H1 (cell line): ENCODE results near the gene SEC11A. TPM values are rescaled to one million over a fixed set of nuclear protein-coding genes. Genes with fewer than 3 reads are reported as not detected.
A peak's percentile ranks its signal among the peaks of the same experiment; 100 is the strongest.

Experiments
- CTCF ChIA-PET: fragments of 300-600 bp; sonication (Branson Sonifier 250); formaldehyde crosslinking; loops from one replicate; lab custom pipeline; 2021; ENCODE audit not compliant: partially characterized antibody; lab: Charles Lee
- POLR2A ChIA-PET: fragments of 300-600 bp; sonication (Branson Sonifier 250); formaldehyde crosslinking; loops from one replicate; lab custom pipeline; 2021; ENCODE audit warnings: inconsistent platforms; ENCODE audit not compliant: partially characterized antibody; lab: Charles Lee
- DNase-seq, 2 experiments: peaks; one replicate each; pipeline versions ENCODE4 v3.0.0 to v3.0.0-alpha.2; 2010 to 2022; ENCODE audit warnings: low spot score in 2 of 2, low read depth in 1 of 2, mixed read lengths in 1 of 2
- FAIRE-seq: peaks from 2 replicates; lab custom pipeline; 2011; peaks lifted over from hg19 to GRCh38; lab: Jason Lieb, UNC
- H2AFZ ChIP-seq: 2 replicates; pipeline ENCODE4 v1.8.1; 2012; ENCODE audit warnings: low read length, inconsistent platforms
- H2AK5ac ChIP-seq: 2 replicates; pipeline ENCODE4 v1.6.1; 2013; ENCODE audit warnings: low read depth, low read length
- H2BK120ac ChIP-seq: replicated peaks from 2 replicates; pipeline ENCODE3; 2013; ENCODE audit warnings: low read depth, low read length, inconsistent platforms
- H2BK12ac ChIP-seq: 2 replicates; pipeline ENCODE4 v1.6.1; 2013; ENCODE audit warnings: low read depth, low read length
- H2BK15ac ChIP-seq: 2 replicates; pipeline ENCODE4 v1.6.1; 2013; ENCODE audit warnings: low read length
- H2BK20ac ChIP-seq: 2 replicates; pipeline ENCODE4 v1.6.1; 2013; ENCODE audit warnings: low read length
- H2BK5ac ChIP-seq: 2 replicates; pipeline ENCODE4 v1.6.1; 2013; ENCODE audit warnings: low read depth, low read length
- H3K14ac ChIP-seq: 2 replicates; pipeline ENCODE4 v1.6.1; 2013; ENCODE audit warnings: inconsistent platforms; ENCODE audit not compliant: insufficient read length
- H3K18ac ChIP-seq: 2 replicates; pipeline ENCODE4 v1.6.1; 2013; ENCODE audit warnings: low read length; ENCODE audit errors: extremely low read depth
- H3K23ac ChIP-seq: 2 replicates; pipeline ENCODE4 v1.6.1; 2013; ENCODE audit warnings: inconsistent platforms; ENCODE audit not compliant: insufficient read length
- H3K23me2 ChIP-seq: 2 replicates; pipeline ENCODE4 v1.6.1; 2013; ENCODE audit warnings: low read depth, low read length
- H3K27ac ChIP-seq: 2 replicates; pipeline ENCODE4 v1.6.1; 2011; ENCODE audit warnings: low read depth, low read length, inconsistent platforms
- H3K27me3 ChIP-seq, 4 experiments: replicated peaks in 1 of 4; 1 replicate in 1 of 4; 2 replicates in 3 of 4; pipeline versions ENCODE4 v1.6.1 to v1.8.1; 2011 to 2013; ENCODE audit warnings: low read length in 3 of 4, mild to moderate bottlenecking in 3 of 4, inconsistent platforms in 2 of 4, mixed read lengths in 2 of 4, moderate library complexity in 1 of 4; ENCODE audit not compliant: control insufficient read depth in 3 of 4, insufficient read depth in 3 of 4; ENCODE audit errors: extremely low read depth in 1 of 4
- H3K36me3 ChIP-seq, 4 experiments: 2 replicates each; pipeline versions ENCODE4 v1.6.1 to v1.8.1; 2011 to 2013; ENCODE audit warnings: mild to moderate bottlenecking in 4 of 4, low read length in 3 of 4, moderate library complexity in 2 of 4, control low read depth in 1 of 4, inconsistent platforms in 1 of 4; ENCODE audit not compliant: insufficient read depth in 4 of 4, control insufficient read depth in 2 of 4
- H3K4ac ChIP-seq: replicated peaks from 2 replicates; pipeline ENCODE3; 2013; ENCODE audit warnings: low read length, low read depth, mixed read lengths, inconsistent platforms; ENCODE audit not compliant: insufficient read length
- H3K4me1 ChIP-seq, 4 experiments: replicated peaks in 1 of 4; 1 replicate in 1 of 4; 2 replicates in 3 of 4; pipeline versions ENCODE4 v1.6.1 to v1.8.1; 2011 to 2013; ENCODE audit warnings: low read length in 3 of 4, inconsistent platforms in 2 of 4, mixed read lengths in 1 of 4; ENCODE audit not compliant: insufficient read depth in 4 of 4, control insufficient read depth in 3 of 4
- H3K4me2 ChIP-seq, 2 experiments: 2 replicates each; pipeline versions ENCODE4 v1.6.1 to v1.8.1; 2011 to 2013; ENCODE audit warnings: low read depth in 2 of 2, low read length in 2 of 2, control low read depth in 1 of 2, inconsistent platforms in 1 of 2, mild to moderate bottlenecking in 1 of 2; ENCODE audit not compliant: insufficient read depth in 1 of 2
- H3K4me3 ChIP-seq, 4 experiments: fragments of 200-600, 300-600 bp in 1 of 4; sonication (generic), shearing (Covaris generic), sonication (Bioruptor Twin) in 1 of 4; 2 replicates each; pipeline versions ENCODE4 v1.5.1 to v1.8.1; 2011 to 2016; ENCODE audit warnings: low read length in 4 of 4, low read depth in 3 of 4, control low read depth in 2 of 4, inconsistent platforms in 2 of 4, mild to moderate bottlenecking in 2 of 4, mixed read lengths in 1 of 4, moderate library complexity in 1 of 4; ENCODE audit not compliant: insufficient read depth in 2 of 4; ENCODE audit errors: extremely low read depth in 1 of 4
- H3K56ac ChIP-seq: replicated peaks from 2 replicates; pipeline ENCODE3; 2013; ENCODE audit warnings: low read depth, mild to moderate bottlenecking, mixed read lengths, low read length, inconsistent platforms; ENCODE audit not compliant: insufficient read length
- H3K79me1 ChIP-seq: 2 replicates; pipeline ENCODE4 v1.6.1; 2013; ENCODE audit warnings: low read depth, low read length, control low read depth
- H3K79me2 ChIP-seq, 2 experiments: 2 replicates each; pipeline versions ENCODE4 v1.6.1 to v1.8.1; 2012 to 2013; ENCODE audit warnings: low read length in 2 of 2, mild to moderate bottlenecking in 2 of 2, inconsistent platforms in 1 of 2; ENCODE audit not compliant: insufficient read depth in 2 of 2, control insufficient read depth in 1 of 2
- H3K9ac ChIP-seq, 4 experiments: replicated peaks in 1 of 4; 1 replicate in 1 of 4; 2 replicates in 3 of 4; pipeline versions ENCODE4 v1.6.1 to v1.8.1; 2011 to 2013; ENCODE audit warnings: low read depth in 3 of 4, low read length in 3 of 4, control low read depth in 2 of 4, mild to moderate bottlenecking in 2 of 4, moderate library complexity in 2 of 4, inconsistent platforms in 1 of 4; ENCODE audit errors: extremely low read depth in 1 of 4
- H3K9me3 ChIP-seq, 2 experiments: 2 replicates each; pipeline versions ENCODE4 v1.6.1 to v1.8.1; 2012 to 2013; ENCODE audit warnings: mild to moderate bottlenecking in 2 of 2, moderate library complexity in 2 of 2, control low read depth in 1 of 2, inconsistent platforms in 1 of 2, low read depth in 1 of 2, low read length in 1 of 2, mixed read lengths in 1 of 2; ENCODE audit not compliant: insufficient read depth in 2 of 2
- H4K20me1 ChIP-seq, 2 experiments: replicated peaks in 1 of 2; 2 replicates each; pipeline versions ENCODE3 to v1.8.1; 2011 to 2013; ENCODE audit warnings: inconsistent platforms in 2 of 2, low read length in 2 of 2, mild to moderate bottlenecking in 1 of 2; ENCODE audit not compliant: insufficient read depth in 2 of 2, control insufficient read depth in 1 of 2
- H4K5ac ChIP-seq: 2 replicates; pipeline ENCODE4 v1.6.1; 2013; ENCODE audit warnings: low read length, low read depth, mixed read lengths, inconsistent platforms; ENCODE audit not compliant: insufficient read length
- H4K8ac ChIP-seq: 2 replicates; pipeline ENCODE4 v1.8.0; 2013; ENCODE audit warnings: mild to moderate bottlenecking, moderate library complexity, low read length, inconsistent platforms; ENCODE audit not compliant: insufficient read depth; ENCODE audit errors: extremely low read depth
- H4K91ac ChIP-seq: replicated peaks from 2 replicates; pipeline ENCODE3; 2013; ENCODE audit warnings: low read length, mixed read lengths, inconsistent platforms; ENCODE audit not compliant: insufficient read length
- ASH2L ChIP-seq: fragments of 200-600, 300-600 bp; sonication (generic); IDR thresholded peaks from one replicate; pipeline ENCODE4 v1.7.1; 2017; ENCODE audit warnings: low read length
- EZH2 ChIP-seq: fragments of 200-600 bp; sonication (generic); IDR thresholded peaks from 2 replicates; pipeline ENCODE4 v1.7.1; 2012; ENCODE audit warnings: low read depth, mild to moderate bottlenecking, moderate library complexity, low read length, inconsistent platforms; ENCODE audit not compliant: severe bottlenecking
- GTF2F1 ChIP-seq: IDR thresholded peaks from 2 replicates; pipeline ENCODE4 v1.6.1; 2012; ENCODE audit warnings: low read depth, low read length, improper control_type of control experiment, borderline replicate concordance
- HDAC6 ChIP-seq: IDR thresholded peaks from one replicate; pipeline ENCODE4 v1.7.1; 2012; ENCODE audit warnings: low read depth, mild to moderate bottlenecking, inconsistent platforms, low read length, moderate library complexity
- PHF8 ChIP-seq: fragments of 200-600 bp; sonication (generic); conservative IDR thresholded peaks from 2 replicates; pipeline ENCODE4 v1.7.1; 2012; ENCODE audit warnings: low read depth, mild to moderate bottlenecking, inconsistent platforms, low read length, moderate library complexity
- RNF2 ChIP-seq: fragments of 200-900, 300-1000 bp; sonication (generic); IDR thresholded peaks from 2 replicates; pipeline ENCODE4 v1.7.1; 2016; ENCODE audit warnings: borderline replicate concordance, low read depth, mild to moderate bottlenecking, antibody characterized with exemption, low read length; ENCODE audit not compliant: poor library complexity, severe bottlenecking; ENCODE audit errors: missing control alignments
- SIN3A ChIP-seq, 2 experiments: IDR thresholded peaks in 1 of 2; conservative IDR thresholded peaks in 1 of 2; 2 replicates each; pipeline ENCODE4 v1.6.1; 2011 to 2012; ENCODE audit warnings: low read length in 2 of 2, improper control_type of control experiment in 1 of 2, low read depth in 1 of 2, mild to moderate bottlenecking in 1 of 2
- SIRT6 ChIP-seq: IDR thresholded peaks from one replicate; pipeline ENCODE4 v1.7.1; 2012; ENCODE audit warnings: low read length, inconsistent platforms
- TAF1 ChIP-seq: IDR thresholded peaks from 2 replicates; pipeline ENCODE4 v1.6.1; 2011; ENCODE audit warnings: mild to moderate bottlenecking, low read depth, low read length
- TCF12 ChIP-seq: IDR thresholded peaks from 2 replicates; pipeline ENCODE4 v1.6.1; 2011; ENCODE audit warnings: low read depth, mild to moderate bottlenecking, low read length
- WGBS, 2 experiments: shearing (Covaris generic) in 1 of 2; methylation state at CpG; one replicate each; pipeline versions ENCODE4 v1.1.6 to v1.1.7; 2013 to 2015; ENCODE audit warnings: low lambda C conversion rate in 2 of 2, mixed read lengths in 2 of 2, inconsistent platforms in 1 of 2, low coverage in 1 of 2, missing lambda C conversion rate in 1 of 2; ENCODE audit not compliant: insufficient replicate concordance in 2 of 2, insufficient coverage in 1 of 2, insufficient read length in 1 of 2; ENCODE audit errors: extremely low coverage in 1 of 2, missing lambda C conversion rate in 1 of 2; 5-methylcytosine and 5-hydroxymethylcytosine counted together
- polyA plus RNA-seq, 7 experiments: library from polyadenylated mRNA; depleted of rRNA in 3 of 7; stranded (reverse) in 5 of 7; unstranded in 2 of 7; fragments of >200 nt in 5 of 7; fragments of 200-250 nt in 2 of 7; gene quantifications; 1 replicate in 5 of 7; 2 replicates in 1 of 7; 4 replicates in 1 of 7; pipeline versions ENCODE4 v1.2.1 to v1.2.3, GENCODE V29; 2011 to 2013; ENCODE audit warnings: missing spikeins in 2 of 7, mixed read lengths in 2 of 7
- total RNA-seq: library from RNA; stranded (reverse); fragmentation: NEBNext Ultra II Directional; extraction: Animal tissue kit (Norgen Biotek cat#: 25700); gene quantifications from 2 replicates; pipeline ENCODE4 v1.2.1, GENCODE V29; 2021
- TF ChIP-seq, protein P1 (sequence below): IDR thresholded peaks from 2 replicates; pipeline ENCODE4 v1.6.1; 2012; ENCODE audit warnings: inconsistent platforms
- TF ChIP-seq, protein P2 (sequence below): IDR thresholded peaks from 2 replicates; pipeline ENCODE4 v1.6.1; 2012; ENCODE audit warnings: inconsistent platforms

SEC11A gene
- total and polyA plus RNA-seq, 2 of the 8 experiments (the other 6 are each of a cell fraction or from before 2014, with no cell fraction given) = 268 to 316 TPM

DNA sequence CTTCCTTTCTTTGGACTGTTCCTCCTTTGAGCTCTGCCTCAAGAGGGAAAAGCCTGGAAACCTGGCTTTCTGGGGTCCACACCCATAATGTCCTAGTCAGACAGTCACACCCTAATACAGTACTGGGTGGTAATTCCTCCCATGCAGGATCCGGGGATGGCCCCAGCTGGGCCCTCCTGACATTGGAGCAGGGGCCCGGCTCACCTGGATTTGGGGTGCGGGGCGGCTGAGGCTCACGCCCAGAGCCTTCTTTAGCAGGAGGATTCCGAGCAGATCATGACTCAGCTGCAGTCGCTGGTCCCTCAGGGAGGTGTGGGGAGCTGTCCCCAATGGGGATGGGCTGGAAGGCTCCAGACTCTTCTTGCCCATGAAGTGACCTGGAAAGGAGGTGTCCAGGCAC is 59.0 kb downstream of the SEC11A start:
- peaks cover 10% of the 10 kb centered on the region for H3K23me2 ChIP-seq
- H3K36me3 ChIP-seq = peaks cover 0 to 8% (median 3%) of the 10 kb centered on the region in 4 experiments; a peak in 4 of 8 replicates
- peaks cover 0 to 24% (median 14%) of the 10 kb centered on the region in 4 experiments; a peak in 6 of 7 replicates for H3K4me1 ChIP-seq
- H3K79me2 ChIP-seq = peaks cover 0 to 9% of the 10 kb centered on the region in 2 experiments; a peak in 2 of 4 replicates
- peak overlapping the region in 2 of 4 experiments; percentile 57 to 74; a peak in 3 of 8 replicates for H3K4me3 ChIP-seq
- no peak overlapping the region for H3K56ac ChIP-seq
- no peak overlapping the region for H2BK20ac ChIP-seq
- H3K27ac ChIP-seq = no peak overlapping the region
- FAIRE-seq = no peak
- DNase-seq = no peak
- WGBS, 2 experiments = 83% methylated on average over 7 of the region's 7 CpGs; no CpG with 5 or more reads in 1 of the 2 experiments
- H4K8ac ChIP-seq = no peak overlapping the region
- H2BK5ac ChIP-seq = no peak overlapping the region
- no peak overlapping the region for H3K4ac ChIP-seq
- peaks cover 5% of the 10 kb centered on the region; the same call in 1 of the 2 replicates for H3K79me1 ChIP-seq
- H4K20me1 ChIP-seq = peaks cover 0 to 2% of the 10 kb centered on the region in 2 experiments
- no peak overlapping the region for H2BK120ac ChIP-seq
- no peak overlapping the region for H3K18ac ChIP-seq
- no peak overlapping the region for H4K5ac ChIP-seq
- ChIA-PET CTCF (interaction anchor here (0.6 to 10.6 kb wide), 22 partner anchors 10 to 496 kb away, joined by 3 to 86 read pairs (median 4); partner anchors contain the start of genes ALPK3 and ZSCAN2), POLR2A (interaction anchor here (1.2 to 1.7 kb wide), 3 partner anchors 26 to 76 kb away, joined by 3 to 5 read pairs (median 4); no protein-coding TSS in a partner anchor)
- no peak overlapping the region for H2AK5ac ChIP-seq
- H4K91ac ChIP-seq = no peak overlapping the region
- H3K23ac ChIP-seq = no peak overlapping the region
- H2BK15ac ChIP-seq = peak overlapping the region; percentile 77; the same call in 1 of the 2 replicates
- peak overlapping the region; percentile 91 for H3K4me2 ChIP-seq
- no peak overlapping the region for H3K14ac ChIP-seq
- no peak overlapping the region for H2BK12ac ChIP-seq
- H2AFZ ChIP-seq = no peak overlapping the region
- peaks cover 0 to 13% (median 9%) of the 10 kb centered on the region in 4 experiments; a peak in 5 of 7 replicates for H3K27me3 ChIP-seq
- no peaks in the 10 kb centered on the region for H3K9me3 ChIP-seq
- H3K9ac ChIP-seq = no peak overlapping the region
- TF ChIP-seq GTF2F1 = no peak
- no peak for TF ChIP-seq TCF12
- no peak for TF ChIP-seq SIRT6
- TF ChIP-seq ASH2L = no peak
- TF ChIP-seq, protein P1, sequence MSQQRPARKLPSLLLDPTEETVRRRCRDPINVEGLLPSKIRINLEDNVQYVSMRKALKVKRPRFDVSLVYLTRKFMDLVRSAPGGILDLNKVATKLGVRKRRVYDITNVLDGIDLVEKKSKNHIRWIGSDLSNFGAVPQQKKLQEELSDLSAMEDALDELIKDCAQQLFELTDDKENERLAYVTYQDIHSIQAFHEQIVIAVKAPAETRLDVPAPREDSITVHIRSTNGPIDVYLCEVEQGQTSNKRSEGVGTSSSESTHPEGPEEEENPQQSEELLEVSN = no peak
- no peak for TF ChIP-seq TAF1
- no peak for TF ChIP-seq EZH2
- no peak for TF ChIP-seq RNF2
- TF ChIP-seq, protein P2, sequence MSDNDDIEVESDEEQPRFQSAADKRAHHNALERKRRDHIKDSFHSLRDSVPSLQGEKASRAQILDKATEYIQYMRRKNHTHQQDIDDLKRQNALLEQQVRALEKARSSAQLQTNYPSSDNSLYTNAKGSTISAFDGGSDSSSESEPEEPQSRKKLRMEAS = no peak
- no peak for TF ChIP-seq SIN3A (conservative IDR thresholded peaks at IDR 0.05 in 1 of 2, IDR thresholded peaks at IDR 0.05 in 1 of 2; ENCODE audit: low read depth in 1 of 2, low read length in 2 of 2)
- TF ChIP-seq HDAC6 = no peak
- TF ChIP-seq PHF8 = no peak
